ENCODE results near the gene TGFB1I1.

GRCh38 chr16:31478956-31479355 is 7.0 kb downstream of the TGFB1I1 start:
- no peak for TF ChIP-seq CTCF (IDR thresholded peaks at IDR 0.05 in 2 of 3, conservative IDR thresholded peaks at IDR 0.05 in 1 of 3; ENCODE audit: borderline replicate concordance in 1 of 3, insufficient read depth in 1 of 3, low read depth in 2 of 3, low read length in 2 of 3)
- no peak for TF ChIP-seq POLR2AphosphoS5 (IDR thresholded peaks at IDR 0.05; ENCODE audit: low read depth, low read length)

Measured in HCT116 (cell line).